ENCODE data around the gene CHCT1. TPM values are rescaled to one million over a fixed set of nuclear protein-coding genes. Genes with fewer than 3 reads are reported as not detected.
"Not testable (repeated sequence)": the region's sequence is repeated elsewhere in the genome, so short reads cannot be mapped to it uniquely, and the experiment has no call there.

CHCT1 gene
- total RNA-seq (not detected), polyA plus RNA-seq (ENCODE audit: insufficient read depth, low read depth, low replicate concordance) (not detected)
- long read RNA-seq, donor 1, result 0 reads
- long read RNA-seq, donor 2, result 0 reads
- long read RNA-seq, donor 3, result 0 reads
- long read RNA-seq, donor 4, result 0 reads
- long read RNA-seq, donor 5, result 0 reads
- long read RNA-seq, donor 6, result 0 reads
- long read RNA-seq, donor 7, result 0 reads
- long read RNA-seq, donor 8, result 0 reads
- long read RNA-seq, donor 9, result 0 reads
- long read RNA-seq, donor 10, result 0 reads

GRCh38 chr17:60422162-60422665 lies at the start of gene CHCT1:
Gene CHCT1 (plus strand): TSS chr17:60422489. CDS start chr17:60422593, 104 bp downstream.
- intact Hi-C loops (cut with DNase I), result no loop called here
- H3K4me1 ChIP-seq (ENCODE audit: control insufficient read depth in 2 of 3, insufficient read depth in 2 of 3, low read depth in 1 of 3, low read length in 3 of 3), result peaks cover 0 to 5% (median 0%) of the 10 kb centered on the region in 3 donors
- H3K9ac ChIP-seq (ENCODE audit: low read length in 3 of 3), result peak within 1 kb of the TSS in 2 of 3 donors; percentile 31 to 55
- H3K36me3 ChIP-seq (ENCODE audit: control insufficient read depth in 2 of 3, insufficient read depth in 3 of 3, low read length in 3 of 3), result no peaks in the 10 kb centered on the region
- no peak for TF ChIP-seq CTCF (IDR thresholded peaks at IDR 0.05; ENCODE audit: borderline replicate concordance, extremely low read depth, insufficient read depth)
- H3K4me3 ChIP-seq (ENCODE audit: low read length in 3 of 3), result peak within 1 kb of the TSS; percentile 21 to 64 (median 42)
- no peak within 1 kb of the TSS for H3K27ac ChIP-seq (ENCODE audit: low read depth in 2 of 2, low read length in 2 of 2)
- H3K27me3 ChIP-seq (ENCODE audit: control insufficient read depth, insufficient read depth, low read length), result no peaks in the 10 kb centered on the region
- FAIRE-seq (no peak), DNase-seq (peak in 2 of 5 donors; percentile 5 to 61)
- no peaks in the 10 kb centered on the region for H3K9me3 ChIP-seq (ENCODE audit: control insufficient read depth in 2 of 3, insufficient read depth in 1 of 3, low read length in 3 of 3)

- Histone ChIP-seq H3K36me3 (ENCODE audit: control insufficient read depth in 2 of 3, insufficient read depth in 3 of 3, low read length in 3 of 3) (no peaks in the 10 kb centered on the region), H3K4me1 (ENCODE audit: control insufficient read depth in 2 of 3, insufficient read depth in 2 of 3, low read depth in 1 of 3, low read length in 3 of 3) (no peaks in the 10 kb centered on the region), H3K27me3 (ENCODE audit: control insufficient read depth, insufficient read depth, low read length) (no peaks in the 10 kb centered on the region), H3K9ac (ENCODE audit: low read length in 3 of 3) (no peak overlapping the region), H3K27ac (ENCODE audit: low read depth in 2 of 2, low read length in 2 of 2) (no peak overlapping the region), H3K9me3 (ENCODE audit: control insufficient read depth in 2 of 3, insufficient read depth in 1 of 3, low read length in 3 of 3) (no peaks in the 10 kb centered on the region), H3K4me3 (ENCODE audit: low read length in 3 of 3) (no peak overlapping the region)
- no peak for FAIRE-seq
- intact Hi-C loops (cut with DNase I), result no loop called here
- TF ChIP-seq CTCF (IDR thresholded peaks at IDR 0.05; ENCODE audit: borderline replicate concordance, extremely low read depth, insufficient read depth), result no peak
- DNase-seq, result no peak
Observed at GRCh38 chr17:60372790-60373483, 49.4 kb upstream of the CHCT1 start.

GRCh38 chr17:60378187-60378586 lies 44.1 kb upstream of the CHCT1 start:
- H3K27ac ChIP-seq (ENCODE audit: low read depth in 2 of 2, low read length in 2 of 2); H3K27me3 ChIP-seq (ENCODE audit: control insufficient read depth, insufficient read depth, low read length); H3K4me3 ChIP-seq (ENCODE audit: low read length in 3 of 3); FAIRE-seq; DNase-seq; intact Hi-C loops (cut with DNase I); H3K9ac ChIP-seq (ENCODE audit: low read length in 3 of 3); H3K9me3 ChIP-seq (ENCODE audit: control insufficient read depth in 2 of 3, insufficient read depth in 1 of 3, low read length in 3 of 3); H3K4me1 ChIP-seq (ENCODE audit: control insufficient read depth in 2 of 3, insufficient read depth in 2 of 3, low read depth in 1 of 3, low read length in 3 of 3); H3K36me3 ChIP-seq (ENCODE audit: control insufficient read depth in 2 of 3, insufficient read depth in 3 of 3, low read length in 3 of 3): not testable (repeated sequence)

GRCh38 chr17:60379461-60379860 lies 42.8 kb upstream of the CHCT1 start:
- H3K27ac ChIP-seq (ENCODE audit: low read depth in 2 of 2, low read length in 2 of 2); H3K36me3 ChIP-seq (ENCODE audit: control insufficient read depth in 2 of 3, insufficient read depth in 3 of 3, low read length in 3 of 3); H3K4me1 ChIP-seq (ENCODE audit: control insufficient read depth in 2 of 3, insufficient read depth in 2 of 3, low read depth in 1 of 3, low read length in 3 of 3); H3K9me3 ChIP-seq (ENCODE audit: control insufficient read depth in 2 of 3, insufficient read depth in 1 of 3, low read length in 3 of 3); H3K27me3 ChIP-seq (ENCODE audit: control insufficient read depth, insufficient read depth, low read length); DNase-seq; H3K4me3 ChIP-seq (ENCODE audit: low read length in 3 of 3); intact Hi-C loops (cut with DNase I); H3K9ac ChIP-seq (ENCODE audit: low read length in 3 of 3): not testable (repeated sequence)
- FAIRE-seq, result peak; percentile 47

Measured in kidney (tissue), 22 donors.